Stimulated activated naive CD8-positive, alpha-beta T cell treated with anti-CD3 and anti-CD28 coated beads, Interleukin-15, Interleukin-2, amounts not matched to agents 100 U/mL and 50 U/mL, for 24 hours (primary cell): Measurements from ENCODE around the gene ASPM.
A peak's percentile ranks its signal among the peaks of the same experiment; 100 is the strongest.

Source experiments
- ATAC-seq: fragments of 150-1000 bp; cut with Tn5 transposase; one replicate; pipeline ENCODE4 v1.10.0; 2021
- DNase-seq: peaks from one replicate; pipeline ENCODE4 v3.0.0; 2021

ASPM gene

GRCh38 chr1:197146101-197147095 lies at the start of gene ASPM:
Gene ASPM (minus strand): TSS chr1:197146669. CDS start chr1:197146437, 232 bp downstream.
- DNase-seq: peak; percentile 92
- peak; percentile 98 for ATAC-seq

- ATAC-seq (no peak), DNase-seq (no peak)
Measured at GRCh38 chr1:197195100-197195499, 48.6 kb upstream of the ASPM start.

GRCh38 chr1:197184190-197184589 lies 37.7 kb upstream of the ASPM start:
- ATAC-seq (no peak), DNase-seq (no peak)

GRCh38 chr1:197183195-197183748 lies 36.8 kb upstream of the ASPM start:
- DNase-seq: no peak
- no peak for ATAC-seq

- ATAC-seq (no peak), DNase-seq (no peak)
Measured at GRCh38 chr1:197182716-197183115, 36.2 kb upstream of the ASPM start.

- ATAC-seq (no peak), DNase-seq (no peak)
Measured at GRCh38 chr1:197181982-197182381, 35.5 kb upstream of the ASPM start.

GRCh38 chr1:197180252-197180878 lies 33.9 kb upstream of the ASPM start:
- DNase-seq: no peak
- no peak for ATAC-seq

GRCh38 chr1:197178998-197179397 lies 32.5 kb upstream of the ASPM start:
- DNase-seq: no peak
- no peak for ATAC-seq

GRCh38 chr1:197174818-197175217 lies 28.3 kb upstream of the ASPM start:
- DNase-seq (no peak), ATAC-seq (no peak)

GRCh38 chr1:197173571-197174507 lies 27.4 kb upstream of the ASPM start:
- no peak for DNase-seq

GRCh38 chr1:197171531-197171930 lies 25.1 kb upstream of the ASPM start:
- ATAC-seq (no peak), DNase-seq (no peak)

More at GRCh38 chr1:197173571-197174507, 27.4 kb upstream of the ASPM start:
- ATAC-seq: no peak

- no peak for DNase-seq
- no peak for ATAC-seq
Measured at GRCh38 chr1:197170538-197170937, 24.1 kb upstream of the ASPM start.

GRCh38 chr1:197159461-197159860 lies 13.0 kb upstream of the ASPM start:
- DNase-seq: no peak
- ATAC-seq: no peak

- DNase-seq: no peak
- ATAC-seq: no peak
Measured at GRCh38 chr1:197156692-197157091, 10.2 kb upstream of the ASPM start.

- DNase-seq (no peak), ATAC-seq (no peak)
Measured at GRCh38 chr1:197152662-197153061, 6.2 kb upstream of the ASPM start.

GRCh38 chr1:197151185-197151584 lies 4.7 kb upstream of the ASPM start:
- DNase-seq (no peak), ATAC-seq (no peak)

- ATAC-seq: no peak
- no peak for DNase-seq
Measured at GRCh38 chr1:197150336-197151005, 4.0 kb upstream of the ASPM start.

GRCh38 chr1:197149340-197149739 lies 2.9 kb upstream of the ASPM start:
- ATAC-seq (no peak), DNase-seq (no peak)

- DNase-seq (no peak), ATAC-seq (no peak)
Measured at GRCh38 chr1:197145446-197146024, 934 bp downstream of the ASPM start.

GRCh38 chr1:197144570-197145325 lies 1.7 kb downstream of the ASPM start:
- DNase-seq: no peak
- ATAC-seq: no peak
